HEK293 (cell line): ENCODE measurements around the gene MICAL3.

Experiments used
- CTCF ChIA-PET: fragments of 350-600 bp; formaldehyde crosslinking; extraction: SDS; loops from one replicate; lab custom pipeline; 2021; ENCODE audit warnings: antibody characterized with exemption; lab: Yijun Ruan, JAX
- POLR2A ChIA-PET: fragments of 300-600 bp; formaldehyde crosslinking; extraction: SDS; loops from one replicate; lab custom pipeline; 2020; ENCODE audit warnings: antibody characterized with exemption, inconsistent platforms; lab: Yijun Ruan, JAX
- H3K27ac ChIP-seq: fragments of 200-500 bp; sonication (Bioruptor generic); 2 replicates; pipeline ENCODE4 v1.5.1; 2014; ENCODE audit warnings: low read depth, low read length, control low read depth, inconsistent platforms; ENCODE audit errors: extremely low read depth
- H3K36me3 ChIP-seq, 2 experiments: fragments of 200-500 bp in 1 of 2; sonication (Bioruptor generic) in 1 of 2; 1 replicate in 1 of 2; 2 replicates in 1 of 2; pipeline ENCODE4 v1.5.1; 2014 to 2017; ENCODE audit warnings: inconsistent platforms in 2 of 2, low read length in 2 of 2; ENCODE audit not compliant: control insufficient read depth in 2 of 2, insufficient read depth in 1 of 2
- H3K4me1 ChIP-seq: fragments of 200-500 bp; sonication (Bioruptor generic); 2 replicates; pipeline ENCODE4 v1.5.1; 2014; ENCODE audit warnings: mild to moderate bottlenecking, low read length, inconsistent platforms; ENCODE audit not compliant: control insufficient read depth, insufficient read depth
- H3K4me3 ChIP-seq: 2 replicates; pipeline ENCODE4 v1.5.1; 2011; ENCODE audit warnings: low read depth, mild to moderate bottlenecking, control low read depth, low read length, moderate library complexity
- H3K9me3 ChIP-seq: fragments of 200-500 bp; sonication (Bioruptor generic); 2 replicates; pipeline ENCODE4 v1.5.1; 2014; ENCODE audit warnings: low read depth, low read length, inconsistent platforms; ENCODE audit not compliant: control insufficient read depth, insufficient read depth
- ELK4 ChIP-seq: IDR thresholded peaks from 2 replicates; pipeline ENCODE4 v1.6.1; 2011; ENCODE audit warnings: mild to moderate bottlenecking, low read depth, low read length, borderline replicate concordance
- SP7 ChIP-seq: fragments of 450-650 bp; formaldehyde crosslinking; IDR thresholded peaks from 2 replicates; pipeline ENCODE4 v1.5.1; 2016; ENCODE audit warnings: missing biosample characterization, missing genetic modification characterization
- TCF7L2 ChIP-seq: IDR thresholded peaks from 2 replicates; pipeline ENCODE4 v1.6.1; 2011; ENCODE audit warnings: low read depth, mild to moderate bottlenecking, inconsistent platforms, low read length, moderate library complexity, borderline replicate concordance
- ZBTB26 ChIP-seq: fragments of 450-650 bp; formaldehyde crosslinking; optimal IDR thresholded peaks from 2 replicates; pipeline ENCODE3; 2016; ENCODE audit warnings: missing biosample characterization, mild to moderate bottlenecking, missing genetic modification characterization
- ZBTB44 ChIP-seq: fragments of 450-650 bp; IDR thresholded peaks from 2 replicates; pipeline ENCODE4 v1.5.1; 2018; ENCODE audit warnings: missing biosample characterization, mild to moderate bottlenecking, missing genetic modification characterization
- ZFHX2 ChIP-seq: fragments of 450-650 bp; formaldehyde crosslinking; conservative IDR thresholded peaks from 2 replicates; pipeline ENCODE4 v1.5.1; 2016; ENCODE audit warnings: missing biosample characterization, missing genetic modification characterization
- ZNF138 ChIP-seq: fragments of 450-650 bp; formaldehyde crosslinking; IDR thresholded peaks from 2 replicates; pipeline ENCODE4 v1.5.1; 2016; ENCODE audit warnings: missing biosample characterization, missing genetic modification characterization, borderline replicate concordance
- ZNF148 ChIP-seq: fragments of 450-650 bp; formaldehyde crosslinking; IDR thresholded peaks from 2 replicates; pipeline ENCODE4 v1.5.0; 2017; ENCODE audit warnings: missing biosample characterization, missing genetic modification characterization, borderline replicate concordance
- ZNF175 ChIP-seq: fragments of 450-650 bp; formaldehyde crosslinking; IDR thresholded peaks from 2 replicates; pipeline ENCODE4 v1.5.1; 2016; ENCODE audit warnings: missing biosample characterization, missing genetic modification characterization
- ZNF19 ChIP-seq: fragments of 450-650 bp; formaldehyde crosslinking; IDR thresholded peaks from 2 replicates; pipeline ENCODE4; 2016; ENCODE audit warnings: missing biosample characterization, missing genetic modification characterization, low read depth
- ZNF23 ChIP-seq: fragments of 450-650 bp; formaldehyde crosslinking; IDR thresholded peaks from 2 replicates; pipeline ENCODE4 v1.5.1; 2016; ENCODE audit warnings: missing biosample characterization, missing genetic modification characterization, borderline replicate concordance
- ZNF341 ChIP-seq: fragments of 450-650 bp; formaldehyde crosslinking; IDR thresholded peaks from 2 replicates; pipeline ENCODE4; 2016; ENCODE audit warnings: low read depth, missing biosample characterization, missing genetic modification characterization
- ZNF426 ChIP-seq: fragments of 450-650 bp; formaldehyde crosslinking; IDR thresholded peaks from 2 replicates; pipeline ENCODE4 v1.5.1; 2017; ENCODE audit warnings: missing biosample characterization, missing genetic modification characterization, mild to moderate bottlenecking, inconsistent platforms, moderate library complexity
- ZNF600 ChIP-seq: fragments of 450-650 bp; formaldehyde crosslinking; IDR thresholded peaks from 2 replicates; pipeline ENCODE4 v1.5.1; 2016; ENCODE audit warnings: missing biosample characterization, missing genetic modification characterization
- ZNF623 ChIP-seq: fragments of 450-650 bp; formaldehyde crosslinking; IDR thresholded peaks from 2 replicates; pipeline ENCODE4 v1.5.1; 2016; ENCODE audit warnings: missing biosample characterization, missing genetic modification characterization
- ZNF629 ChIP-seq: fragments of 450-650 bp; formaldehyde crosslinking; IDR thresholded peaks from 2 replicates; pipeline ENCODE4 v1.5.1; 2017; ENCODE audit warnings: missing biosample characterization, missing genetic modification characterization
- ZNF654 ChIP-seq: fragments of 450-650 bp; formaldehyde crosslinking; IDR thresholded peaks from 2 replicates; pipeline ENCODE4 v1.5.1; 2016; ENCODE audit warnings: low read depth, missing biosample characterization, missing genetic modification characterization
- ZSCAN16 ChIP-seq: fragments of 450-650 bp; formaldehyde crosslinking; IDR thresholded peaks from 2 replicates; pipeline ENCODE4 v1.5.1; 2016; ENCODE audit warnings: missing biosample characterization, missing genetic modification characterization
- TF ChIP-seq, protein P1 (sequence below): fragments of 450-650 bp; formaldehyde crosslinking; IDR thresholded peaks from 2 replicates; pipeline ENCODE4 v1.5.1; 2016; ENCODE audit warnings: missing biosample characterization, missing genetic modification characterization

The MICAL3 gene

GRCh38 chr22:17786435-17787161 lies 237.8 kb downstream of the MICAL3 start:
- H3K36me3 ChIP-seq = peaks cover 0 to 31% of the 10 kb centered on the region in 2 experiments; a peak in 1 of 3 replicates
- H3K27ac ChIP-seq = no peak overlapping the region
- H3K9me3 ChIP-seq = no peaks in the 10 kb centered on the region
- H3K4me3 ChIP-seq = no peak overlapping the region
- no peaks in the 10 kb centered on the region; the same call in 1 of the 2 replicates for H3K4me1 ChIP-seq
- POLR2A ChIA-PET = interaction anchor here (0.9 to 1.2 kb wide), 2 partner anchors 13 to 291 kb away, joined by 3 to 4 read pairs; partner anchors contain the start of gene PEX26
- CTCF ChIA-PET = interaction anchor here (0.6 to 4.9 kb wide), 13 partner anchors 21 to 615 kb away, joined by 3 to 63 read pairs (median 5); partner anchors contain the start of gene PEX26
- peak; percentile 69; the same call in 1 of the 2 replicates for TF ChIP-seq ZNF600
- no peak for TF ChIP-seq ZNF623 (tag by site-specific recombination)
- TF ChIP-seq ZBTB44 (tag by site-specific recombination) = peak; percentile 31; the same call in 1 of the 2 replicates
- TF ChIP-seq ZSCAN16 (tag by site-specific recombination) = no peak
- TF ChIP-seq ZFHX2 (tag by site-specific recombination) = peak; percentile 34
- TF ChIP-seq, all 188 proteins: peak for 3

GRCh38 chr22:17785185-17786184 lies 238.9 kb downstream of the MICAL3 start:
- no peaks in the 10 kb centered on the region for H3K9me3 ChIP-seq
- H3K36me3 ChIP-seq = peaks cover 0 to 24% of the 10 kb centered on the region in 2 experiments; a peak in 1 of 3 replicates
- ChIA-PET POLR2A (interaction anchor here (0.6 to 1.5 kb wide), 5 partner anchors 12 to 292 kb away, joined by 3 to 6 read pairs (median 4); partner anchors contain the start of gene PEX26), CTCF (interaction anchor here (0.6 to 4.9 kb wide), 19 partner anchors 20 to 611 kb away, joined by 3 to 63 read pairs (median 4); partner anchors contain the start of gene PEX26)
- no peak overlapping the region for H3K4me3 ChIP-seq
- peaks cover 3% of the 10 kb centered on the region; the same call in 1 of the 2 replicates for H3K4me1 ChIP-seq
- H3K27ac ChIP-seq = no peak overlapping the region
- TF ChIP-seq, protein P1, sequence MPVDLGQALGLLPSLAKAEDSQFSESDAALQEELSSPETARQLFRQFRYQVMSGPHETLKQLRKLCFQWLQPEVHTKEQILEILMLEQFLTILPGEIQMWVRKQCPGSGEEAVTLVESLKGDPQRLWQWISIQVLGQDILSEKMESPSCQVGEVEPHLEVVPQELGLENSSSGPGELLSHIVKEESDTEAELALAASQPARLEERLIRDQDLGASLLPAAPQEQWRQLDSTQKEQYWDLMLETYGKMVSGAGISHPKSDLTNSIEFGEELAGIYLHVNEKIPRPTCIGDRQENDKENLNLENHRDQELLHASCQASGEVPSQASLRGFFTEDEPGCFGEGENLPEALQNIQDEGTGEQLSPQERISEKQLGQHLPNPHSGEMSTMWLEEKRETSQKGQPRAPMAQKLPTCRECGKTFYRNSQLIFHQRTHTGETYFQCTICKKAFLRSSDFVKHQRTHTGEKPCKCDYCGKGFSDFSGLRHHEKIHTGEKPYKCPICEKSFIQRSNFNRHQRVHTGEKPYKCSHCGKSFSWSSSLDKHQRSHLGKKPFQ (tag by site-specific recombination) = no peak
- TF ChIP-seq ELK4 (no peak), ZSCAN16 (tag by site-specific recombination) (no peak), ZNF175 (tag by site-specific recombination) (no peak), ZNF138 (no peak), ZNF654 (tag by site-specific recombination) (0 out of 2 replicates have a peak, but pooled peaks have one; percentile 10), ZBTB26 (tag by site-specific recombination) (no peak), ZNF426 (tag by site-specific recombination) (no peak), ZNF19 (tag by site-specific recombination) (no peak), SP7 (0 out of 2 replicates have a peak, but pooled peaks have one; percentile 28), ZNF341 (tag by site-specific recombination) (no peak), ZNF629 (tag by site-specific recombination) (no peak), TCF7L2 (no peak), ZNF148 (no peak), ZNF23 (tag by site-specific recombination) (no peak), ZFHX2 (tag by site-specific recombination) (0 out of 2 replicates have a peak, but pooled peaks have one; percentile 31)
